Fibroblast of skin of scalp (primary cell): Measurements from ENCODE around the gene AMIGO1.

Experiments
- DNase-seq: peaks from one replicate; pipeline ENCODE4 v3.0.0-alpha.2; 2013

The AMIGO1 gene

DNA sequence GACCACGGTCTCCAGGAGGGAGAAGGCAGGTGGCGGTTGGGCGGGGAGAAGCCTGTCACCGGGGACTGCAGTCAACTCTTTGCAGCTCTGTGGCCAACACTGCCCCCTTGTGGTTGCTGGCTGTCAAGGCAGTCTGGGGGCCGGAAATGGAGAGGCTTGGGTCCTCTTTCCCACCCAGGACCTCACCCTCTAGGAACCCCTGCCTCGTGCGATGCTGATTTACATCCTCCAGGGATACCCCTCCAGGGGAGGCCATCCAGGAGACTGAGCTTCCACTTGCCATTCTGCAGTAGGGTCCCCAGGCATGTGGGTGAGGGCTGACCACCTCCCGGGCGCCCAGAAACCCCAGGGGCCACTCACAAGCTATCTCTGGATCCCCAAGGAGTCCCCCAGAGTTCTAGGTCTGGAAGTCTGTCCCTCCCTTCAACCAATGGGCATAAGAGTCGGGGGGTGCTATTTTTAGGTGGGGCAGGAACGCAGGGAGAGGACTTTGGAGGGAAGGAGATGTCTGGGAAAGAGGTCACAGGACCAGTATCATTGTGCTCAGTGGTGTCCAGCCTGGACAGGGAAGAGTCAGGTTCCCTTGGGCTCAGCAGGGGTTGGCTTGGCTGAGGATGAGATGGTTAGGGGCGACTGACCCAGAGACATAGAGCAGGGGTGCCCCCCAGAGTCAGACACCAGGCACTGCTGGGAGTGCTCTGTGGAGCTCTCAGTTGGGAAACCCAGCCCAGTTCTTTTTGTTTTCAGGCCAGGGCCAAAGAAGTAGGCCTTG, 23.0 kb upstream of the AMIGO1 start:
- DNase-seq, result peak; percentile 83

DNA sequence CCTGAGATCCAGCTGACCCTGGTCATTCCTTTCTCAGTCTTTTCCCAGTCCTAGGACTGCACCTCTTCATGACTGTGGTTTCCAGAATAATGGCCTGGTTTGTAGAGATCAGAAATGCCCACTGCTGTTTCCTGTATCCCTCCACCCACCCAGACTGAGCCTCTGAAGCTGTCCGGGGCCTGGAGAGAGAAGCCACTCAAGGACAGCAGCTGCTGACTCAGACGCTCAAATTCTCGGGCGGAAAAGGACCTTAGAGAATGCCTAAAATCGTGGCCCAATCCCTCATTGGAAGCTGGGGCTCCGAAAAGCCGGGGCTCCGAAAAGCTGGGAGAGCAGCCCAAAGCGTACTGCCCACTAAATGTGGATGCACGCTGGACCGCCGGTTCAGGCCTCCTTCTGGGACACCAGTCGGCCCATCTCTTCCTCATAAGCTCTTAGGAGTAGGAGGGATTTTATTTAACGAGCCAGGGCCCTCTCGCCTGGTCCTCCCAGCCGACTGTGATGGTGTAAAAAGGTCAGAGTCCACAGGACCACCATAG, 22.4 kb upstream of the AMIGO1 start:
- no peak for DNase-seq

GRCh38 chr1:109531380-109531779, 21.9 kb upstream of the AMIGO1 start:
- DNase-seq, result no peak

DNA sequence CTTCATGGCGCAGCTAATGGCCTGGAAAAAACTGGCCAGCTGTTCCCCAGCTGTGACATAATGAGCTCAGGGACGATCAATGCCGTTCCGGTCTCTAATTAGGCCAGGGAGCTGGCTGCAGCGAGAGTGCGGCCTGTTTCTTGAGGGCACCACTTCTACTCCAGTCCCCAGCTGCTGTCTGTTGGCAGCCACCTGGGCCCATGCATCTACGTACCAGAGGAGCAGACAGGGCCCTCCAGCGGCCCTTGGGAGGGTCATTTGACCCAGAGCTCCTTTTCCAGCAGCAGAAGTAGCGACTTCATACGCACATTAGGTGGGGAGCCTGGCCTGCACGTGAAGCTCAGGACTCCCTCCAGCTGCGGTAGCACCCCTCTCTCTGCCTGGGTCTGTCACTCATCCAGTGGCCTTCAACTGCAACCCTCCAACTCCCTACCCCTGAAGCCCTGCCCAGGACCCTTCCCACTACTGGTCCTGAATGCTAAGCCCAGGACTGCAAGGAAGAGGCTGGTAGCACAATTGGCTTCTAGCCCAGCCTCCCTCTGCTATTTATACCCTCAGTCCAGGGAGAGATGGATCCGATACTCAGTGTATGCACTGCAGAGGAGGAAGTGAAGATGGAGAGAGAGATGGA, 21.0 kb upstream of the AMIGO1 start:
- DNase-seq, result no peak

GRCh38 chr1:109529881-109530456, 20.4 kb upstream of the AMIGO1 start:
- DNase-seq, result peak; percentile 15

DNA sequence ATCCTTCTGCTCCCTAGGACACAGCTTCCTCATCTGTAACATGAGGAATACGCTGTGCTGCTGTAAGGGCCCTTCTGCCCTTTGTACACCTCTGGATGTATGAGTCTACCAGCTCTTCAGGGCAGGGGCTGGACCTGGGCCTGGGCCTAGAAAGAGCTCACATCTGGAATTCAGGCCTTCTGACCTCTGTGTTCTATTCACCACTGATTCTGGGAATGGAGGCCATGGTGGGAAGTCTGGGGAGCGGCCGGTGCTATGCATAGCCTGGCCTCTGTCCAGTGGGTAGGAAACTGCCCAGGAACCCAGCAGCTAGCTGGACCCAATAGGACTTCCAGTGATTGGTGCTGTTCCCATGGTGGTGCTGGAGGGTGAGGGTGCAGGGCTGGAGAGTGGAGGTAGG, 19.2 kb upstream of the AMIGO1 start:
- no peak for DNase-seq

DNA sequence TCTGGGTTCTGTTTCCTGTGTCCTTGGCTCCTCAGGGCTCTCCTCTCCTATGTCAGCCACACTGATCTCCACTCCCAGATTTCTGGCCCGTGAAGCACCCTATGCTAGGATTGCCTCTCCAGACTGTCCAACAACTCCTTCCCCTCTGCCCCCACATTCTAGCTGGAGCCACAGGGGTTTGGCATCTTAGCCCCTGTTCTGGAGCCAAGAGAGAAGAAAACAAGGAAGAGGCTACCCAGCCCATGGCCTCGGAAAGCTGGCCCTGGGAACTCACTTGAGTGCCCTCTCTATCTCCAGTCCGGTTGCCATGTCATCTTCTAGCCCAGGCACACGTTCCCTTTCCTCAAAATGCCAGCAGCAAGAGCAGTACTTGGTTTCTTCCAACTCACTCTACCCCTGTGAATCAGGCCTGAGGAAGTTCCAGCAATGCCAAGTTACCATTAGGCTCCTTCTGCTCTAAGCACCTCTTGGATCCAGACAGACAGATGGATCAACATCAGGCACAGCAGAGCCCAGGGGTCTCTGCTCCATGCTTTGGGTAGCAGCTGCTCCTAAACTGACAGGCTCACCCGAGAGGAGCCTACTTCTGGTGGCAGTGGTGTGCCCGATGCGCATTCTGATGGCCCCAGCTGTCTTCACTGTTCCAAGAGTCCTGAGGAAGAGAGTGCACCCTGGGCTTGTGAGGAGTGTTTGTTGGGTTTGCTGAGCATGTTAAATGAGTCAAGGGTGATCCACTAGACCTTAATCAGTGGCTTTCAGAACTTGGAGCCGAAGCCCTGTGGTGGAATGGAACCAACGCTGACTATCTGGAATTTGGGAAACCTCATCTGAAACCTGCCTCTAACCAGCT, 18.5 kb upstream of the AMIGO1 start:
- no peak for DNase-seq

GRCh38 chr1:109527098-109527811, 17.7 kb upstream of the AMIGO1 start:
- no peak for DNase-seq

DNA sequence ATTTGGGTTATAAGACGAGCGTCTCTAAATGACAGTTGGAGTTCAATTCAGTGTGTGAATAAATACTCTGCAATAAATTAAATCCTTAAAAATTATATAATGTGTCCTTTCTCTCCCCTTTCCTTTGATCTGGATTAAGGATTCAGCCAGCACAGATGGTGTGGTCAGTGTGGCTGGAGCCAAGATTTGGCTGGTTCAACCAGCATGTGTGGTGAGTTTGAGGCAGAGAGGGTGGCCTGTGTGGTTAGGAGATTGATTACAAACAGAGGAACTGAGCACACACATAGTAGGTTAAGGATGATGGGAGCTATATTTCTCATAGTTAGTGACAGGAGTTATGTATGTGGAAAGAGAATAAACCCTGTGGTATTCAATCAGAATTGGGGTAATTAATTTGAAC, 14.2 kb upstream of the AMIGO1 start:
- no peak for DNase-seq

- no peak for DNase-seq
These were observed 12.5 kb upstream of the AMIGO1 start for GRCh38 chr1:109522026-109522425.

- DNase-seq, result peak; percentile 18
These were observed 11.8 kb upstream of the AMIGO1 start for GRCh38 chr1:109521002-109521951.

DNA sequence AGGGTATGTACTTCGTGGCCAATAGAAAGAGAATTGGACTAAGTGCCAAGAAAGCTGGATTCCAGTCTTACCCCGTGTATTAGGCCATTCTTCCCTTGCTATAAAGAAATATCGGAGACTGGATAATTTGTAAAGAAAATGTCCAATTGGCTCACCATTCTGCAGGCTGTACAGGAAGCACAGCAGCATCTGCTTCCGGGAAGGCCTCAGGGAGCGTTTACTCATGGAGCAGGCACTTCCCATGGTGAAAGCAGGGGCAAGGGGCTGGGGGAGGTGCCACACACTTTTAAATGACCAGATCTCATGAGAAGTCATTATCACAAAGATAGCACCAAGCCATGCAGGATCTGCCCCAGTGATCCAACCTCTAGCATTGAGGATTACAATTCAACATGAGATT, 7.8 kb upstream of the AMIGO1 start:
- DNase-seq, result no peak

- peak; percentile 40 for DNase-seq
These were observed 7.3 kb upstream of the AMIGO1 start for GRCh38 chr1:109516872-109517271.

- no peak for DNase-seq
These were observed 5.3 kb upstream of the AMIGO1 start for GRCh38 chr1:109514846-109515245.

DNA sequence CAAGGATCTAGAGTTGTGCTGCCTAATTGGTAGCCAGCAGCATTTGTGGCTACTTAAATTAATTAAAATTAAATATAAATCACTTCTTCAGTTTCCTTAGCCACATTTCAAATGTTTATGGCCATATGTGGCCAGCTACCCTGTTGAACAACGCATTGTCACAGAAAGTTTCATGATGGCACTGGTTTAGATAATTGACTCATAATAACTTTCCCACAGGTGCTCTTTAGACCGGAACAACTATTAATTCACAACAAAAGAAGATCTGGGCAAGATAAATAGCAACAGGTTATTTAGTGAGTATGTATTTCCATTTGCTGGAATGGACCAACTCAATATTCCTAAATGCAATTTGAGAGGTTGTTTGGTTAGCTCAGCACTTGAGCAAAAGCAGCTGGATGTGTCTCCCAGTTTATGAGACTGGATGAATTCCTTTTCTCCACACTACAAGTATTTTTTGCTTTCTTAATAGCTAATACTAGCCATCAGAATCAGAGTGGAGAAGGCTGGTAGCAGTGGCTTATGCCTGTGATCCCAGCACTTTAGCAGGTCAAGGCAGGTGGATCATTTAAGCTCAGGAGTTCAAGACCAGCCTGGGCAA, 3.7 kb upstream of the AMIGO1 start:
- no peak for DNase-seq

GRCh38 chr1:109508873-109509175, 703 bp downstream of the AMIGO1 start:
- no peak for DNase-seq

- no peak for DNase-seq
These were observed 1.3 kb downstream of the AMIGO1 start for GRCh38 chr1:109508001-109508872.

- no peak for DNase-seq
These were observed 4.6 kb downstream of the AMIGO1 start for GRCh38 chr1:109504974-109505373.

DNA sequence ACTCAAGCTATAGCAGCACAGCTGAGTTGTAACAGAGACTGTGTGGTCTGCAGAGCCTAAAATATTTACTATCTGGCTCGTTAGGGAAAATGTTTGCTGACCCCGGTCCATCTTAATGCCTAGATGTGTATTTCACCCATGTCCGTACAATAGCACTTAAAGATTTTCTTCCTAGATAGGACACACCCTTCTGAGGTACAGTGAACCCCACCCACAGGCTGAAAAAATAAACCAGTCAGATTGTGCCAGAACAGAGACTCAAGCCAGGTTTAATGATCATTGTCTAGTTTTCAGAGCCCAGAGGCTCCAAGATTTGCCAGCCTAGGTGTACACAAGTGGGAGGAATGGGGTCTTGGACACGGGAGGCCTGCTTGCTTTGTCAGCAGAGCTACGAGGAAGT, 5.6 kb downstream of the AMIGO1 start:
- DNase-seq, result no peak
